NB4 (cell line): Measurements from ENCODE around the gene TTBK2.

Experiments used
- TF ChIP-seq, protein P1 (sequence below): IDR thresholded peaks from one replicate; pipeline ENCODE4 v1.5.1; 2012; ENCODE audit warnings: low read depth, low read length
- TF ChIP-seq, protein P2 (sequence below): IDR thresholded peaks from 2 replicates; pipeline ENCODE4 v1.6.1; 2011; ENCODE audit warnings: low read depth, low read length

DNA sequence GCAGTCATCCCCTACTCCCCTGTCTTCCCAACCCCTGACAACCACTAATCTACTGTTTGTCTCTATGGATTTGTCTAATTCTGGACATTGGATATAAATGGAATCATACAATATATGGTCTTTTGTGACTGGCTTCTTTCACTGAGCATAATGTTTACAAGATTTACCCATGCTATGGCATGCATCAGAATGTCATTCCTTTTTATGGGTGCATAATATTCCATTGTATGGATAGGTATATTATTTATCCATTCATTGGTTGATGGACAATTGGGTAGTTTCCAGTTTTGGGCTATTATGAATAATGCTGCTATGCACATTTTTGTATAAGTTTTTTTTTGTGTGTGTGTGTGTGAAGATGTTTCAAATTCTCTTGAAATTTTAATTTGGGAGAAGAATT lies 16.6 kb upstream of the TTBK2 start:
- TF ChIP-seq, protein P1, sequence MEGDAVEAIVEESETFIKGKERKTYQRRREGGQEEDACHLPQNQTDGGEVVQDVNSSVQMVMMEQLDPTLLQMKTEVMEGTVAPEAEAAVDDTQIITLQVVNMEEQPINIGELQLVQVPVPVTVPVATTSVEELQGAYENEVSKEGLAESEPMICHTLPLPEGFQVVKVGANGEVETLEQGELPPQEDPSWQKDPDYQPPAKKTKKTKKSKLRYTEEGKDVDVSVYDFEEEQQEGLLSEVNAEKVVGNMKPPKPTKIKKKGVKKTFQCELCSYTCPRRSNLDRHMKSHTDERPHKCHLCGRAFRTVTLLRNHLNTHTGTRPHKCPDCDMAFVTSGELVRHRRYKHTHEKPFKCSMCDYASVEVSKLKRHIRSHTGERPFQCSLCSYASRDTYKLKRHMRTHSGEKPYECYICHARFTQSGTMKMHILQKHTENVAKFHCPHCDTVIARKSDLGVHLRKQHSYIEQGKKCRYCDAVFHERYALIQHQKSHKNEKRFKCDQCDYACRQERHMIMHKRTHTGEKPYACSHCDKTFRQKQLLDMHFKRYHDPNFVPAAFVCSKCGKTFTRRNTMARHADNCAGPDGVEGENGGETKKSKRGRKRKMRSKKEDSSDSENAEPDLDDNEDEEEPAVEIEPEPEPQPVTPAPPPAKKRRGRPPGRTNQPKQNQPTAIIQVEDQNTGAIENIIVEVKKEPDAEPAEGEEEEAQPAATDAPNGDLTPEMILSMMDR: no peak
- TF ChIP-seq, protein P2, sequence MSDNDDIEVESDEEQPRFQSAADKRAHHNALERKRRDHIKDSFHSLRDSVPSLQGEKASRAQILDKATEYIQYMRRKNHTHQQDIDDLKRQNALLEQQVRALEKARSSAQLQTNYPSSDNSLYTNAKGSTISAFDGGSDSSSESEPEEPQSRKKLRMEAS: no peak
